Smooth muscle cell (in vitro differentiated cells): Measurements from ENCODE around the gene WWOX. TPM values are rescaled to one million over a fixed set of nuclear protein-coding genes. Genes with fewer than 3 reads are reported as not detected.

ENCODE experiments used
- DNase-seq: peaks from one replicate; lab custom pipeline; 2025; ENCODE audit not compliant: unreplicated experiment; lab: John Stamatoyannopoulos, UW
- H2AFZ ChIP-seq: fragments of 200-600 bp; sonication (generic); 2 replicates; pipeline ENCODE4 v1.6.0; 2016; ENCODE audit warnings: antibody characterized with exemption, low read depth, mild to moderate bottlenecking
- H3F3A ChIP-seq: fragments of 200-600 bp; sonication (generic); 2 replicates; pipeline ENCODE4 v1.6.0; 2017; ENCODE audit warnings: antibody characterized with exemption, low read depth
- H3K27ac ChIP-seq: fragments of 200-600 bp; sonication (generic); 2 replicates; pipeline ENCODE4 v1.5.1; 2016; ENCODE audit warnings: low read depth, mild to moderate bottlenecking
- H3K27me3 ChIP-seq: fragments of 200-600 bp; sonication (generic); 2 replicates; pipeline ENCODE4 v1.6.1; 2016; ENCODE audit warnings: low read depth, mild to moderate bottlenecking
- H3K36me3 ChIP-seq: fragments of 200-600 bp; sonication (generic); 2 replicates; pipeline ENCODE4 v1.5.1; 2016; ENCODE audit warnings: low read depth
- H3K4me1 ChIP-seq: fragments of 200-600 bp; sonication (generic); 2 replicates; pipeline ENCODE4 v1.5.1; 2016; ENCODE audit warnings: low read depth
- H3K4me2 ChIP-seq: fragments of 200-600 bp; sonication (generic); 2 replicates; pipeline ENCODE4 v1.6.0; 2016; ENCODE audit warnings: mild to moderate bottlenecking
- H3K4me3 ChIP-seq: fragments of 200-600 bp; sonication (generic); 2 replicates; pipeline ENCODE4 v1.5.1; 2016; ENCODE audit warnings: mild to moderate bottlenecking
- H3K79me2 ChIP-seq: fragments of 200-600 bp; sonication (generic); 2 replicates; pipeline ENCODE4 v1.6.0; 2016; ENCODE audit warnings: low read depth, mild to moderate bottlenecking
- H3K9ac ChIP-seq: fragments of 200-600 bp; sonication (generic); 2 replicates; pipeline ENCODE4 v1.6.0; 2016; ENCODE audit warnings: low read depth
- H3K9me3 ChIP-seq: fragments of 200-600 bp; sonication (generic); replicated peaks from 2 replicates; pipeline ENCODE4 v1.5.1; 2016; ENCODE audit warnings: low read depth
- H4K20me1 ChIP-seq: fragments of 200-600 bp; sonication (generic); 2 replicates; pipeline ENCODE4 v1.6.0; 2016; ENCODE audit warnings: low read depth
- CTCF ChIP-seq: fragments of 200-600 bp; sonication (generic); IDR thresholded peaks from 2 replicates; pipeline ENCODE4 v1.5.1; 2017; ENCODE audit warnings: borderline replicate concordance, mild to moderate bottlenecking, antibody characterized with exemption; ENCODE audit not compliant: insufficient read depth, poor library complexity, severe bottlenecking
- WGBS: methylation state at CpG from one replicate; pipeline ENCODE4 v1.1.7; 2016; ENCODE audit warnings: low lambda C conversion rate; 5-methylcytosine and 5-hydroxymethylcytosine counted together
- polyA plus RNA-seq: library from polyadenylated mRNA; unstranded; fragments of >200 nt; fragmentation: Nextera tagmentation; extraction: Ambion mirVana; gene quantifications from 2 replicates; pipeline ENCODE4 v1.2.1, GENCODE V29; 2016
- total RNA-seq: library from RNA; depleted of rRNA; stranded (reverse); fragments of >200 nt; gene quantifications from 2 replicates; pipeline ENCODE4 v1.2.3, GENCODE V29; 2014

The WWOX gene
- total and polyA plus RNA-seq, 2 experiments from 2014 or later = 7.5 to 14.0 TPM

DNA sequence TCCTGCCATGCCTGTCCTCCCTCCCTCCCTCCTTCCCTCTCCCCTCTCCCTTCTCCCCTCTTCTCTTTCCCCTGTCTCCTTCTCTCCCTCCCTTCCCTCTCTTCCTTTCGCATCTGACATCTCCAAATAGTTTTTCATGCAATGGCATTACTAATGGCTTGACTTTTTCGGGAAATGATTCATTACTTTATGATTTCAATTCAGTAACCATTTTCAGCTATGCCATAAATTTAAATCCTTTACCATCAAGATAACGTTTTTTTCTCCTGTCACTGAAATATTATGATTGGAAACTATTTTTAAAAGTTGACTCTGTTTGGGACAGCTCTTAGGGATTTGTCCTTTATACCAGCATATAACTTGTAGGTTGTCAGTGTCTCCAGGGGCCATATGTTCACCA is 201.0 kb downstream of the WWOX start:
- peaks cover 5% of the 10 kb centered on the region for H3K4me1 ChIP-seq
- H3K4me3 ChIP-seq = no peak overlapping the region
- no peak overlapping the region for H3K9ac ChIP-seq
- H3F3A ChIP-seq = no peaks in the 10 kb centered on the region
- H3K4me2 ChIP-seq = no peak overlapping the region
- no peaks in the 10 kb centered on the region for H3K79me2 ChIP-seq
- no peak for TF ChIP-seq CTCF
- no peaks in the 10 kb centered on the region for H3K27me3 ChIP-seq
- H3K27ac ChIP-seq = no peak overlapping the region
- H3K36me3 ChIP-seq = no peaks in the 10 kb centered on the region
- 81% methylated on average over 3 of the region's 3 CpGs for WGBS
- no peaks in the 10 kb centered on the region for H3K9me3 ChIP-seq
- no peak overlapping the region for H2AFZ ChIP-seq
- H4K20me1 ChIP-seq = no peaks in the 10 kb centered on the region
- DNase-seq = no peak

- no peak overlapping the region for H3K4me3 ChIP-seq
- DNase-seq = no peak
- H3K4me2 ChIP-seq = peak overlapping the region; percentile 62
- H2AFZ ChIP-seq = no peak overlapping the region
- no peaks in the 10 kb centered on the region for H3K27me3 ChIP-seq
- no peak overlapping the region for H3K9ac ChIP-seq
- no peaks in the 10 kb centered on the region for H3K9me3 ChIP-seq
- H3K79me2 ChIP-seq = no peaks in the 10 kb centered on the region
- H3K36me3 ChIP-seq = no peaks in the 10 kb centered on the region
- peak overlapping the region; percentile 36 for H3K27ac ChIP-seq
- H4K20me1 ChIP-seq = no peaks in the 10 kb centered on the region
- TF ChIP-seq CTCF = no peak
- peaks cover 5% of the 10 kb centered on the region for H3K4me1 ChIP-seq
- WGBS = 35% methylated on average over 4 of the region's 4 CpGs
- no peaks in the 10 kb centered on the region for H3F3A ChIP-seq
Observed at GRCh38 chr16:78303946-78304345, 204.5 kb downstream of the WWOX start.

DNA sequence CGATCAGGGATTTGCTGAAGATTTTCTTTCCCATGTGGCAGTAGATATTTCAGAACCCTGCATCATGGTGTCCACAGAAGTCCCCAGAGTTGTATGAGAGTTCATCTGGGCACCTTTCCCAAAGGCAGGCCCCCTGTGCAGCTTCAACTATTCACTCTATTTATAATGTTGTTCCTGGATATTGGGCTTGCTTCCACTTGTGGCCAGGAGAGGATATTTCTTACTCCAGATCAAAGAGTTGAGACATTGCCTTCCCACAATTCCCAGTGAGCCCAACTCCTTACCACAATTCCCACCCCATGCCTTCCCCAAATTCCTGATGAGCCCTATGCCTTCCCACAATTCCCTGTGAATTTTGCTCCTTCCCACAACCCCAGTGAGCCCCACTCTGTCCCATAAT is 206.9 kb downstream of the WWOX start:
- WGBS = 100% methylated on average over 1 of the region's 1 CpG
- no peak overlapping the region for H3K4me3 ChIP-seq
- no peak overlapping the region for H3K9ac ChIP-seq
- H3K4me2 ChIP-seq = no peak overlapping the region
- H3K9me3 ChIP-seq = no peaks in the 10 kb centered on the region
- peaks cover 15% of the 10 kb centered on the region for H3K4me1 ChIP-seq
- H2AFZ ChIP-seq = no peak overlapping the region
- DNase-seq = no peak
- H3K27me3 ChIP-seq = no peaks in the 10 kb centered on the region
- TF ChIP-seq CTCF = no peak
- H3F3A ChIP-seq = no peaks in the 10 kb centered on the region
- no peaks in the 10 kb centered on the region for H3K79me2 ChIP-seq
- H4K20me1 ChIP-seq = no peaks in the 10 kb centered on the region
- H3K27ac ChIP-seq = no peak overlapping the region
- no peaks in the 10 kb centered on the region for H3K36me3 ChIP-seq

DNA sequence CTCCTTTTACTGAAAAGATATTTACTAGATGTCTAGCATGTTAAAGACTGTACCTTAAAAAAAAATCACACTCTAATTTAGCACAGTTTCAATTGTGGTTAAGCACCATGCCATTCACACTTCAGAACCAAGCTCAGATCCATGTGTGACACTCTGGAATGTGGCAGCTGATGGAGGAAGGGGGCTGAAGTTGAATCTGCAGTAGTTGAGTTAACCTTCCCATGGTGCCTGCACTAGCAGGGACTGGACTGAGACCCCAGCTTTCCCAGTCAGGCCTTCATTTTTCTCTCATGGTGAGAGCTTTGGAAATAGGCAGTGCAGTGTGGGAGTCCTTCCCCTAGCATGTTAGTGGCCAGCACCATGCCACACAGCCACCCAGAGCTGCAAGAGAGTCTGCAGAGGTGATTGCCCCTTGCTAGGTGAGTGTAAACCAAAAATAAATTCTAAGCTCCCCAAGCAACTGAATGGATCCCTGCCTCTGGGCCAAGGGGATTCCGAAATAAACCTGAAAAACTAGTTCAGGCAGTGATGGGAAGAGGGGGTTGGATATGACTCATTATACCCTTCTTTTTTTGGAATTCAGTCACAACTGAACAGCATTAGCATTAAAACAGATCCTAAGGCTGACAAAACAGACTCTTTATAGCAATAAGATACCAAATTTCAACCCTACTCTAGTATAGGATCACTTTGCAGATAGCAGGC is 208.5 kb downstream of the WWOX start:
- DNase-seq = no peak
- WGBS = 50% methylated on average over 1 of the region's 1 CpG

More for the DNA sequence above, 208.5 kb downstream of the WWOX start:
- Histone ChIP-seq H3K4me1 (peaks cover 27% of the 10 kb centered on the region), H3K36me3 (no peaks in the 10 kb centered on the region), H3K79me2 (no peaks in the 10 kb centered on the region), H3K9me3 (no peaks in the 10 kb centered on the region), H3K27ac (no peak overlapping the region), H4K20me1 (no peaks in the 10 kb centered on the region), H3F3A (no peaks in the 10 kb centered on the region), H3K9ac (no peak overlapping the region), H2AFZ (no peak overlapping the region), H3K27me3 (no peaks in the 10 kb centered on the region), H3K4me3 (no peak overlapping the region), H3K4me2 (no peak overlapping the region)
- TF ChIP-seq CTCF = no peak
